HG03280 (cell line): ENCODE data around the gene PANX2.
"Not testable (repeated sequence)": the region's sequence is repeated elsewhere in the genome, so short reads cannot be mapped to it uniquely, and the experiment has no call there.

ENCODE experiments used
- ATAC-seq: cut with Tn5 transposase; IDR thresholded peaks from one replicate; pipeline ENCODE4 v1.9.1; 2021; ENCODE audit warnings: mild to moderate bottlenecking, moderate library complexity; ENCODE audit not compliant: unreplicated experiment

Gene PANX2

DNA sequence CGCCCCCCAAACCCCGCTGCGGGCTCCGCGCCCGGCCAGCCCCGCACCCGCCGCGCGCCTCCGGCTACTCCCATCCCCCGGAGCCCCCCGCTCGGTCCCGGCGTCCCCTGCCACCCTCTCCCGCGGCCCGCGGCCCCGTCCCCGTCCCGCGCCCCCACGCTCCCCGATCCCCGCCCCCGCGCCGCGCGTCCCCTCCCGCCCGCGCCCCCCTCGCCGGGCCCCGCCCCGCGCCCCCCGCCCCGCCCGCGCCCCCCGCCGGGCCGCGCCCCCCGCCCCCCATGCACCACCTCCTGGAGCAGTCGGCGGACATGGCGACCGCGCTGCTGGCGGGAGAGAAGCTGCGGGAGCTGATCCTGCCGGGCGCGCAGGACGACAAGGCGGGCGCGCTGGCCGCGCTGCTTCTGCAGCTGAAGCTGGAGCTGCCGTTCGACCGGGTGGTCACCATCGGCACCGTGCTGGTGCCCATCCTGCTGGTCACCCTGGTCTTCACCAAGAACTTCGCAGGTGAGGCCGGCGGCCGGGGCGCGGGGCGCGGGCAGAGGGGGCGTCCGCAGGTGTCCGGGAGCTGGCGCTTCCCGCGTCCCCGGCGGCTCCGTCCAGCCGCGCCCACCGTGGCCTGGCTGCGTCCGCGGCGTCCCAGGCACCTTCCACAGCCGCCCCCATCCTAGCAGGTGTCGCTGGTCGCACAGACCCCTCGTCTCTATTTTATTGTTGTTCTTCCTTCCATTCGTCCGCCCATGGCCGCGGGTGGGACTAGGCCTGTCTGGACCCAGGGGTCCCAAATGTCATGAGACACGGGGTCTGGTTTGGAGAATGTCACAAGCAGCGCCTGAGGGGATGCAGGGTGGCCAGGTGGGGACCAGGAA, at the start of gene PANX2:
TSS of gene PANX2 (plus strand) at position 279 of the 866 bp plus-strand sequence. CDS start at position 279, 0 bp downstream.
- ATAC-seq: no peak

- ATAC-seq: no peak
Observed at GRCh38 chr22:50121202-50121740, 49.3 kb upstream of the PANX2 start.

DNA sequence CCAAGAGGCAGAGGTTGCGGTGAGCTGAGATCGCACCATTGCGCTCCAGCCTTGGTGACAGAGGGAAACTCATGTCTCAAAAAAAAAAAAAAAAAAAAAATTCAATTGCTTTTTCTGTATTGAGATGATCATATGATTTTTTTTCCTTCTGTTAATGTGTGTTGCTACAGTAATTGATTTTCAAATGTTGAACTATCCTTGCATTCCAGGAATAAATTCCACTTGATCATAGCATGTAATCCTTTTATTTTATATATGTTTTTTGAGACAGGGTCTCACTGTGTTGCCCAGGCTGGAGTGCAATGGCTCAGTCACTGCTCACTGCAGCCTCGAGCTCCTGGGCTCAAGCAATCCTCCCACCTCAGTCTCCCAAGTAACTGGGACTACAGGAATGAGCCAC, 47.4 kb upstream of the PANX2 start:
- ATAC-seq: no peak

GRCh38 chr22:50125029-50125428, 45.5 kb upstream of the PANX2 start:
- no peak for ATAC-seq

GRCh38 chr22:50129121-50129736, 41.3 kb upstream of the PANX2 start:
- no peak for ATAC-seq

- no peak for ATAC-seq
Observed at GRCh38 chr22:50131894-50132293, 38.6 kb upstream of the PANX2 start.

DNA sequence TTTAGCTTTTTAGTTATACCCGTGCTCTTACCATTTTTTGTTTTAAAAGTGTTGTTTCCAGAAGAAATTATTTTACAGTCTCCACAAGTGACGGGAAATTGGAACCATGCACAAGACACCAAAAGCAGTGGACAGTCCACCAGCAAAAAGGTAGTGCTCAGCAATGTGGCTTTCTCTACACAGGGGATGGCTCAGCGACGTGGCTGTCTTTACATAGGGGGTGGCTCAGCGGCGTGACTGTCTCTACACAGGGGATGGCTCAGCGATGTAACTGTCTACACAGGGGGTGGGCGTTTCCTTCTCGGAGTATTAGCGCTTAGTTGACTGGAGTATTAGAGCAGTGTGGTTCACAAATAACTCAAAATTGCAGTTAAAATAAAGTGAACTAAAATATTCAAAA, 36.0 kb upstream of the PANX2 start:
- ATAC-seq: no peak

DNA sequence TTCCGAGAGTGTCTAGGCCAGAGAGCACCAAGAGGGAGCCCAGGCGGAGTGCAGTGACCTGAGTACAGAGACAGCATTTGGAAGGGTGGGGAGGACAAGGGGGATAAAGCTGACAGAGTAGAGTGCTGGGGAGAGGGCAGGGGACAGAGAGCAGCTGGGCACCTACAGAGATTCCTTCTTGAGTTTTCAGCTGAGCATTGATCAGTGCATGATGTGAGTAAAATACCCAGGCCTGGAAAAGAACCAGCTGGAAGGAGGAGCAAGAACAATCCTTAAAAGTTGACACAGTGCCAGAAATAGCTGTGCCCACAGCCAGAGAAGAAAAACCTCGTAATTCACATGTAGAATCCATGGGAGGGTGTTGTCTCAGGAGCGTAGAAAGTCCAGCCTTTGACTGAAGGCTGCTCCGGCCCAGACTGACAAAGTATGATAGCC, 33.9 kb upstream of the PANX2 start:
- no peak for ATAC-seq

DNA sequence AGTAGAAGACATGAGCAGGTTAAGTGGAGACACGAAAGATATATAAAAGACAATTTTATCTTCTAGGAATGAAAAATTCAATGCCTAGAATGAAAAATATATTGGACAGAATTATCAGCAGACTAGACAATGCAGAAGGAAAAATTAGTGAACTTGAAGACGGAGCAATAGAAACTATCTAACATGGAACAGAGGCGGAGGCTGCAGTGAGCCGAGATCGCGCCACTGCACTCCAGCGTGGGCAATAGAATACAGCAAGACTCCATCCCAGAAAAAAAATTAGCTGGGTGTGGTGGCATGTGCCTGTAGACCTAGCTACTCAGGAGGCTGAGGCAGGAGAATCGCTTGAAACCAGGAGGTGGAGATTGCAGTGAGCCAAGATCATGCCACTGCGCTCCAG, 33.3 kb upstream of the PANX2 start:
- not testable (repeated sequence) for ATAC-seq

DNA sequence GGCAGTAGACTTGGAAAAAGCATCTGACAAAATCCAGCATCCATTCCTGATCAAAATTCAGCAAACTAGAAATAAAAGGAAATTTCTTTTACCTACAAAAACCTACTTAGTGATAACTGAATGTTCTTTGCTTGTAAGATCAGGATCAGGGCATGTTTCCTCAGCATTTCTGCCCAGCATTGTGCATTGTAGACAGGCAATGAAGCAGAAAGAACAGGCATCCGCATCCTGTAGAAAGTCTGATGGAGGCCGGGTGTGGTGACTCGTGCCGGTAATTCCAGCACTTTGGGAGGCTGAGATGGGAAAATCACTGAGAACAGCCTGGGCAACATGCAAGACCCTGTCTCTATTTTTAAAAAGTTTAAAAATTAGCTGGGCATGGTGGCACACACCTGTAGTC, 32.5 kb upstream of the PANX2 start:
- no peak for ATAC-seq

DNA sequence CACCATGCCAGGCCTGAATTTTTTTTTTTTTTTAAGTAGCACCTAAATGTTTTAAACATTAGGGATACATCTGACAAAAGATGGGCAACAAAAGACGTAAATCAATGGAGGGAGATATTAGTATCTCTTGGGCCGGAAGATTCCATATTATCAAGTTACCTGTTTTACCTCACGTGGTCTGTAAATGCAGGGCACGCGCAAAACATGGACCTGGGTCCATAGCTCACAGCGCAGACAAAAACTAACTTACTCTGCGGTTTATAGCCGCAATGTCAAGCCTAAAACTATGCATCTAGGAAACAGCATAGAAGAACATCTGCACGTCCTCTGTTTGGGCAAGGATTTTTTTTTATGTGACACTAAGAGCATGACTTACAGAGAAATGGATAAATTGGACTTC, 31.5 kb upstream of the PANX2 start:
- ATAC-seq: no peak

DNA sequence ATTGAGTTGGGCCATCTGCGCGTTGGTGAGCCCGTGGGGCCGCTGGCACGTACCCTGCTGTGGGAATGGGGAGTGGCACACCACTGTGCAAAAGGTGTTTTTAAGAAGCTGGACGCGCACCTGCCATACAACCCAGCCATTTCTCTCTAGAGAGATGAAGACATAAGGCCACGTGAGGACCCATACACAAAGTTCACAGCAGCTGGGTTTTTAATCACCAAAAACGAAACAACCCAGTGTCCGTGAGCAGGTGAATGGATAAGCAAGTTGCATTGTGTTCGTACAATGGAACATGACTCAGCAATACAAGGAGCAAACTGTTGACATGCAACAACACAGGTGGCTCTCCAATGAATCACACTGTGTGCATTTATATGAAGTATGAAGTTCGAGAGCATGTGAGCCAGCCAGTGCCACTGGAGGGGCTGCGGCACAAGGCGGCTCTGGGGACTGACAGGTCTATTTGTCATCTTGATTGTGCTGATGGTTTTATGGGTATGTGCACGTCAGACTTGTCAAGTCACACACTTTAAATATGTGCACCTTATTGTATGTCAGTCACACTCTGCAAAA, 30.6 kb upstream of the PANX2 start:
- ATAC-seq: no peak

- no peak for ATAC-seq
Observed at GRCh38 chr22:50140615-50141014, 29.9 kb upstream of the PANX2 start.

GRCh38 chr22:50141462-50141861, 29.1 kb upstream of the PANX2 start:
- no peak for ATAC-seq

DNA sequence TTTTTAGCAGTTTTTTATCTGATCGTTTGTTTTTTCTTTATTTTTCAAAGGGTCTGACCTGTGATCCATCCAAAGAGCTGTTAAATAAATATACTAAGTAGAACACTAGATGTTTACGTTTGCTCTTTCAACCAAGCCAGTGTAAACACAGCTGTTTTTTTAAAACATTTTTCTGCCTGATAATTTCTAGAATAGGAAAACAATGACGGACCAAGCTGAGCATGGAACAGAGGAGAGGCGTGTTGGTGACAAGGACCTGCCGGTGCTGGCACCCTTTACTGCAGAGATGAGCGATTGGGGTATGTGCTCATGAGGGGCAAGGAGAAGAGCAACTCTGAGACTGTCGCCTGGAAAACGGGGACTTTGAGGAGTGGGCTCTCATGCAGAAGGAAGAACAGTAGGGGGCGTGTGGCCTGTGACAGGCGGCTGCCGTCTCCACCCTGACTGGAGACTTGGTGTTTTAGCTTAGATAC, 28.6 kb upstream of the PANX2 start:
- no peak for ATAC-seq

DNA sequence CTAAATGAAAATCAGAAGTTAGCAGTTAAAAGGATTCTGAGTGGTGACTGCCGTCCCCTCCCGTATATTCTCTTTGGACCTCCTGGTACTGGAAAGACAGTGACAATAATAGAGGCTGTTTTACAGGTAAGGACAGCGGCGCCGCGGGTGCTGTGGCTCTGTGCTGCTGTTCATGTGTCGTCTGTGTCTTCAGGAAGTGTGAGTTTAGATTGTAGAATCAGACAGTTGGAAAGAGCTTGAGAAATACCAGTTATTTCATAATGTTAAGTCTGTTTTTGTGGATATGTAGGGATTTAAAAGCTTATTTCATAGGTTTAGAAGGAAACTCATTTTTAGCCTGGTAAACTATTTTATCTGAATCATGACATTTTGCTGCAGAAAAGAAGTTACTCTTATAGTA, 27.4 kb upstream of the PANX2 start:
- ATAC-seq: no peak

DNA sequence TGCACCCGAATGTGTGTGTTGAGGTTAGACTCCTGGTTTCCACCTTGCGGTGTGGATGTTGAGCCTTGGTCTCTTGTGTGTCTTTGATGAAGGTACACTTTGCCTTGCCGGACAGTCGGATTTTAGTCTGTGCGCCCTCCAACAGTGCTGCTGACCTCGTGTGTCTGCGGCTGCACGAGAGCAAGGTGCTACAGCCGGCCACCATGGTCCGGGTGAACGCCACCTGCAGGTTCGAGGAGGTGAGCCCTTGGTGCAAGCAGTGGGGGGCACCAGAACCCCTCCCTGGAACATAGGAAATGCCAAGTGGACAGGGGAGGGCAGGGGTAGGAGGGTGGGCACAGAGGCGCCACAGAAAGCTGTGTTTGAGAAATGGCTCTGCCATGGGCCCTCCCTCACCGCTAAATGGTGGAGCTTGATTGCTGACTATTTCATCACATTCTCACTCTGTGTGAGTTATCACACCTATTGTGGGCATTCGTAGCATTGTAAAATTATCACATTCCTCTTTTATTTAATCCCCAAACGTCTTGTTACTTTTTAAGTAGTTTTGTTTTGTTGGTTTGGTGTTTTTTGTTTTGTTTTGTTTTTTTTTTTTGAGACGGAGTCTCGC, 26.4 kb upstream of the PANX2 start:
- no peak for ATAC-seq

- ATAC-seq: no peak
Observed at GRCh38 chr22:50145721-50146438, 24.7 kb upstream of the PANX2 start.

DNA sequence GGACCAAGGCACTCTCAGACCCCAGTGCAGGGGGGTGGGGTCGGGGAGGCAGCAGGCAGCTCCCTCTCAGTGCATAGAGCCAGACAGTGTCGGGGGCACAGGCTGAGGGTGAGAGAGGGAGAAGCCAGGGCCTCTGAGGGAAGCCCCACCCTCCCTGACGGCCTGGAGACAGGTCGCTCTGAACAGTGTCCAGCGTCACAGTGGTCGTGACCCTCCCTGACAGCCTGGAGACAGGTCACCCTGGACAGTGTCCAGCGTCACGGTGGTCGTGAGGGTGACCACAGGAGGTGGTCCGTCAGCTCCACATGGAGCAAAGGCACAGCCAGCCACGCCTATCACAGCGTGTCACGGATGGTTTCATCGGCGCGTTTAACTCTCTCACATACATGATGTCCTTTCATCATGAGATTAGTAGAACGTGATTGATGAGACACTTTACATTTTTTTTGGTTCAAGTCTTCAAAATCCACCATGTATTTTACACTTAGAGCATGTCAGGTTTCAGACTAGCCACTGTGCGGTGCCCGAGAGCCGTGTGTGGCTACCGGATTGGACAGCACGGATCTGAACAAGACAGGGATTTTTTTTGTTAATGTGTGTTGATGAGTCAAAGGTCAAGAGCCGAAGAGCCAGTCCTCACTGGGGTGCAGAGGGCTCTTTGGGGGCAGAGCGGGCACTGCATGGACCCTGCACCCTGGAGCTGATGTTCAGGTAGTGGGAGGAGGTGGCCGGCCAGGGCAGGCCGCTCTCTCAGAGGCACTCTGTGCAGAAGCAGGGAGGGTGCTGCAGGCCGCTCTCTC, 23.9 kb upstream of the PANX2 start:
- no peak for ATAC-seq
